Neural progenitor cell (in vitro differentiated cells): ENCODE measurements around the gene SCYGR1.

Experiments
- CTCF ChIP-seq: fragments of 200-600 bp; sonication (generic); IDR thresholded peaks from 2 replicates; pipeline ENCODE4 v1.5.1; 2017; ENCODE audit warnings: antibody characterized with exemption, mild to moderate bottlenecking
- EZH2 ChIP-seq: fragments of 200-600 bp; sonication (generic); IDR thresholded peaks from 2 replicates; pipeline ENCODE4 v1.6.1; 2017; ENCODE audit warnings: antibody characterized with exemption, mild to moderate bottlenecking, moderate library complexity
- EZH2phosphoT487 ChIP-seq: fragments of 200-600 bp; sonication (generic); IDR thresholded peaks from 2 replicates; pipeline ENCODE4 v1.6.1; 2017; ENCODE audit warnings: antibody characterized with exemption

- TF ChIP-seq CTCF, result no peak
- TF ChIP-seq EZH2, result no peak
- TF ChIP-seq EZH2phosphoT487, result no peak
These were observed 19.2 kb downstream of the SCYGR1 start for GRCh38 chr2:227368574-227368973.
